Activated T-helper 1 cell treated with anti-CD3 and anti-CD28 coated beads, Interleukin-2, amount 50 U/mL, for 16 hours (primary cell): ENCODE measurements around the gene PANK4.
"Not testable (repeated sequence)": the region's sequence is repeated elsewhere in the genome, so short reads cannot be mapped to it uniquely, and the experiment has no call there.

Source experiments
- DNase-seq, 2 donors: peaks; one replicate each; pipeline ENCODE4 v3.0.0-alpha.2; 2020; ENCODE audit warnings: low read depth in 1 of 2, low spot score in 1 of 2

Gene PANK4

DNA sequence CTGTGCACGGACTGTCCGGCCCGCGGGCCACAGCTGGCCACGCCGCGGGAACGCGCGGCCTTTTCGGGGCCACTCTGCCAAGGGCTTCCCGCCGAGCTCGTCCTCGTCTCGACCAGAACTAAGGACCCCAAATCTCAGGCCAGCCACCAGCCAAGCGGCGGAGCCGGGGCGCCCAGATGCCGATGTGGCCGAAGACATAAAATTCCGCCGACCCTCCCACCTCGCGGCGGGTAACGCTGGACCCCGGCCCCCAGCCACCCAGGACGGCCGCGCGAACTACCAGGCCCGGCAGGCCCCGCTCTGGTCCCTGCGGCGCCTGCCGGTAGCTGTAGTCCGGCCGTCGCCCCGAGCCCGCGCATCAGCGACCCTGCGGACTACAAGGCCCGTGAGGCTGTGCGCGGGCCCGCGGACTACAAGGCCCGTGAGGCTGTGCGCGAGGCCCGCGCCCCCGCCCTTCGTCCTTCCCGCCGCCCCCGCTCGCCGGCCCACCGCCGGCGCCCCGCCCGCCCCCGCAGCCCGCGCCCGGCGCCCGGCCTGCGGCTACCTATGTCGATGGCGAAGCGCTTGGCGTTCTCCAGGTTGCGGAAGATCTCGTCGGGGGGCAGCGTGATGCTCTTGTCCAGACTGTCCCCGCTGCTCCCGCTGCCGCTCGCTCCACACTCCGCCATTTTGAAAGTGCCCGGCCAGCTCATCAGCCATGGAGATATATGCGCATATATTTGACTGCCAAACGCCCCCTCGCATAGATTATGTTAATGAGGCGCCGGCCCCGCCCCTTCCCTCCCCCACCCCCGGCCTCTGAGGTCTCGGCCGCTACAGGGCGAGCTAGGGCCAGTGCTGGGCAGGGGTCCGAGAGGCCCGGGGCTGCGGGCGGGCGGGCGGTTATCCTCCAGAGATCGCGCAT lies at the start of gene PANK4:
TSS of gene PANK4 (minus strand) at position 677 of the 904 bp plus-strand sequence. CDS start at position 668, 9 bp downstream.
- DNase-seq, result peak; percentile 68 to 82

DNA sequence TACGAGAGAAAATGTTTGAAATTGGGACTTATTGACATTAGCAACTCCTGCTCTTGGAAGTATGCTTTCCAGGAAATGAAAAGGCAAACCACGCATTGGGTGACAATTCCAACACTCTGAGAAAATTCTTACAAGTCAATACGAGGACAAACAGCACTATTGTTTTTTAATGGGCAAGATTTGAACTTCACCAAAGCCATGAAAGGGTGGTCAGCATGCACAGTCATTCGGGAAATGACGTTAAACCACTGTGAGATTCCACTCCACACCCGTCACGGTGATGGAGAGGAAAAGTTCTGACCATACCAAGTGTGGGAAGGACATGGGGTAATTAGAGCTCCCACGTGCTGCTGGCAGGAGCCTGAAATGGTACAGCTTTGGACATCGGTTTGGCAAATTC lies 48.0 kb upstream of the PANK4 start:
- DNase-seq, result no peak

- DNase-seq, result no peak
Measured at GRCh38 chr1:2573250-2573920, 47.0 kb upstream of the PANK4 start.

GRCh38 chr1:2571348-2571747 lies 45.0 kb upstream of the PANK4 start:
- DNase-seq, result no peak

- no peak for DNase-seq
Measured at GRCh38 chr1:2570332-2570731, 43.9 kb upstream of the PANK4 start.

DNA sequence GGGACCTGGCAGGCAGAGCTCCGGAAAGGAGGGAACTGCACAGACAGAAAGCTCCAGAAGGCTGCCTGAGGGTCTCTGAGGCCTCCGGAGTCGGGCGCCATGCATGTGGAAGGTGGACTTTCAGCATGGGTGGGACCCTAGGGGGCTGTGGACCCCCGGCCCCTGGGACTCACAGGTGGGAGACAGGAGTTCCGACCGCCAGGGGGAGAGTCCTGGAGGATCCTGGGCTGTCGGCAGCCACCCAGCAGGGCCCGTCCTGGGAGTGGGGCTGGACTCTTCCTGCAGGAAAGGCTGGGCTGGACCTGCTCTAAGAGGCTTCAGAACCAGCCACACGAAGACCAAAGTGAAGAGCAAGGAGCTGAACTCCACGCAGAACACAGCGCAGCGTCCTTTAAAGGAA lies 43.3 kb upstream of the PANK4 start:
- not testable (repeated sequence) for DNase-seq

DNA sequence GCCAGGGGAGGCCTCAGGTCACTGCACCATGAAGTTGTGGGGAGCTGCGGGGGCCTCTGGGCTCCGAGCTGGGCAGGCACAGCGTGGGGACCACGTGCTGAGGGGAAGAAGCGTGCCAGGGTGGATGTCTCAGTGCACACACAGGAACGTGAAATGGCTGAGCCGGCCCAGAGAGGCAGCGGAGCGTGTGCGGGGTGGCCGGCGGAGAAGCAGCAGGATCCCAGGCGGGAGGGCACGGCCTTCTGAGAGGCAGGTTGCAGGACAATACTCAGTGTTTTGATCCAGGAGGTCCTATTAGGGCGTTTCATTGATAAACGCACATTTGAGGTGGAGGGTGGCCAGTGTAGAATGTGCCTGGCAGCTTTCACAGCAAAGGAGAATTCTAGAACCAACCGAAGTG lies 42.7 kb upstream of the PANK4 start:
- no peak for DNase-seq

- DNase-seq, result not testable (repeated sequence)
Measured at GRCh38 chr1:2568187-2568816, 41.9 kb upstream of the PANK4 start.

DNA sequence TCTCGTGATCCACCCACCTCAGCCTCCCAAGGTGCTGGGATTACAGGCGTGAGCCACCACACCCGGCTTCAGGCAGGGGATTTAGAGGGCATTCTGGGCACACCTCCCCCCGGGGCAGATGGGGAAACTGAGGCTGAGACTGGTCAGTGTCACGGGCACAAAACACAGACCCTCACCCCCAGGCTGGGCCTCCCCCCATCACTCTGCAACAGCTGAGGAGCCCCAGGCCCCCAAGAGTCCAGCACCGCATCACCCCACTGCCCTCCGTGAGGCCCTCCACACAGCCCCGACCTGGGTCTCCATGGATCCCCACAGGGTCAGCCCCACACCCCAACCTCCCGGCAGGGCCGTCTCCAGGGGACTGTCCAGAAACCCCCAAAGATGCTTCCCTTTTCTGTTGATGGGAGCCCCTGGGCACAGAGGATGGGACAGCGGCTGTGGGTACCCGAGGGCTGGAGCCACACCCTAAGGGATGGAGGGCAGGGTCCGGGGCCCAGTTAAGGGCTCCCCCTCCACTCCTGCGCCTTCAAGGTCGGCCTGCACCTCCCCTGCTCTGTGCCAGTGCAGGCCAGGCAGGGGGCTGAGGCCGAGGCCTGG lies 40.8 kb upstream of the PANK4 start:
- no peak for DNase-seq

DNA sequence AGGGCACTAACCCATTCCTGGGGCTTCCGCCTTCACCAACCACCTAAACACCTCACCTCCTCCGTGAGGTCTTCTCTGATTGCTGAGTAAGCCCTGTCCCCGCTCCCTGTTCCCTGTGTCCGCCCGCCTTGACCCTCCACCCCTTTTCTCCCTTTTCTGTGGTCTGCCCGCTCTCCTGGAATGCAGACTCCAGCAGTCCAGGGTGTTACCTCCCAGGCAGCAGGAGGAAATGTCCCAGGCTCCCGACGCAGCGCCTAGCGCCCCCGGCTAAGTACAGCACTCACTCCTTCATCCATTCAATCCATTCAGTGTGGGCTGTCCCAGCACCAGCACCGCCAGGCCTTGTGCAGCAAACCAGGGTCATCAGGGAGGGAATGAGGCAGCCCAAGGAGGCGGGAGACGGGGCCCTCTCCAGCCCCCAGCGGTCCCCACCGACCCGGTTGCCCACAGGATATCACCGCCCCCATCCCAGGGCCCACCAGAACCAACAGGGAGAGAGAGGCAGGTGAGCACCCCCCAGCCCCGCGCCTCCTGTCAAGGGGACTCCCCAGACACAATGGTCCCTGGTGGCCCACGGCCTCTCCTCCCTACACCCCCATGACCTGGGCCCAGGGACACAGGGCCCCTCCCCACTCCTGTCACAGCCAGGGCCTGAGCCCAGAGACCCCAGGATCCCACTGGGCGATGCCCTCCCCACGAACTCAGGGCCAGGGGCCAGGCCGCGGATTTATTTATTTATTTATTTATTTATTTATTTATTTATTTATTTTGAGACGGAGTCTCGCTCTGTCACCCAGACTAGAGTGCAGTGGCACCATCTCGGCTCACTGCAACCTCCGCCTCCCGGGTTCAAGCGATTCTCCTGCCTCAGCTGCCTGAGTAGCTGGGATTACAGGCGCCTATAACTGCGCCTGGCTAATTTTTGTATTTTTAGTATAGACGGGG lies 40.0 kb upstream of the PANK4 start:
- DNase-seq, result no peak

DNA sequence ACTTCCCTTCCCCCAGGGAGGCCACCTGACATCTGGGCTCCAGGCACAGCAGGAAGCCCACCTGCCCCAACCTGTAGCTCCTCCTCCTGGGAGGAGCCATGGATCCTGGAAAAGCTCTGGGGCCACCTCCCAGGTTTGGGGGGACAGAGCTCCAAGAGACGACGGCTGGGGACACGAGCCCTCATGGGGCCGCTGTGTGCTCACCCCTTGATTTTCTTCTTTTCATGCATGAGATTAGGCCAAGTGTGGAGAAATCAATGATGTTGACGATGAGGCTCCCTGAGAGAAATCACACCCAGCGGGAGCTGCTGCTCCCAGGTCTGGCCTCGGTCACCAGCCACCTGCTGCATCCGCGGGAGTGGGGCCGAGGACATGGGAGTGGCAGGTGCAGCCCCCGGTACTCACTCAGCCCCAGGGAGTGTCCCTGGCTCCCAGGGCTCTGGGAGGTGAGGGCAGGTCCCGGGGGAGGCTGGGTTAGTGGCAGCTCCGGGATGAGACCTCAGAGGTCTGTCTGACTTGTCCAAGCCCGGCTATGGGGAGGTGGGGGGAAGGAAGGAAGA lies 38.5 kb upstream of the PANK4 start:
- DNase-seq, result no peak

DNA sequence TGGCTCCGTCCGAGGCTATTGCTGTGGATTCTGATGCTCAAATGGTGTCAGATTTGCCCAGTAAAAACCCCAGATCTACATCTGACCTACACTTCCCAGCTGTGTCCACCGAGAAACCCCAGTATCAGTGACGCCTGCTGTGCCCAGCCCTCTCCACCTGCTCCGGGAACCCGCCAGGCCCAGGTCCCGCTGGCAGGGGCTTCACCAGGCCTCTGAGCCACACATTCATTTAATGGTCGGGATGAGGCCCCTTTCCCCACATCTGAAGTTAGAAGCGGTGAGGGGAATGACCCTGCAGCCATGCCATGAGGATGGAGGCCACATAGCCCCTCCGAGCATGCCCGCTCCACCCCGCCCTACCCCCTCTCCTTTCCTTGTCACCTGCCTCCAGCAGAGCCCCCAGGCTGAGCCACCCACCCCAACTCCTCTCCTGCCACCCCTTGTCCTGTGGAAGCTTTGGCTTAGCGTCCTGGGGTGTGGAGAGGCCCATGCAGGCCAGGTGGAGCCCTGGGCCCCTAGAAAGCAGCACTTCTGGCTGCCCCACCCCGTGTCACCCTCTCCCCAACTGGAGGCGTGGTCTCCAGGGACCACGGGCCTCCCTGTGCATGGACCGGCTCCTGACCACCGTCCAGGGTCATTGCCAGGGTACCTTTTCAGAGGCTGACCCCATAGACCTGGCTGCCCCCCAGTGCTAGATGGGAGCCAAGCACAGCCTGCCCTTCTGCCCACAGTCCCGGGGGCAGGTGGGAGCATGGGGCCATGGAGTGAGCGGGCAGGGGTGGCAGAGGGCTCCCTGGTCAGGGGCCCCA lies 37.8 kb upstream of the PANK4 start:
- DNase-seq, result no peak

DNA sequence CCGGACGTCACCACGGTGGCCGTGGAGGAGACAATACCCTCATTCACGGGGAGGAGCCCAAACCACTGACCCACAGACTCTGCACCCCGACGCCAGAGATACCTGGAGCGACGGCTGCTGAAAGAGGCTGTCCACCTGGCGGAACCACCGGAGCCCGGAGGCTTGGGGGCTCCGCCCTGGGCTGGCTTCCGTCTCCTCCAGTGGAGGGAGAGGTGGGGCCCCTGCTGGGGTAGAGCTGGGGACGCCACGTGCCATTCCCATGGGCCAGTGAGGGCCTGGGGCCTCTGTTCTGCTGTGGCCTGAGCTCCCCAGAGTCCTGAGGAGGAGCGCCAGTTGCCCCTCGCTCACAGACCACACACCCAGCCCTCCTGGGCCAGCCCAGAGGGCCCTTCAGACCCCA lies 36.8 kb upstream of the PANK4 start:
- no peak for DNase-seq

DNA sequence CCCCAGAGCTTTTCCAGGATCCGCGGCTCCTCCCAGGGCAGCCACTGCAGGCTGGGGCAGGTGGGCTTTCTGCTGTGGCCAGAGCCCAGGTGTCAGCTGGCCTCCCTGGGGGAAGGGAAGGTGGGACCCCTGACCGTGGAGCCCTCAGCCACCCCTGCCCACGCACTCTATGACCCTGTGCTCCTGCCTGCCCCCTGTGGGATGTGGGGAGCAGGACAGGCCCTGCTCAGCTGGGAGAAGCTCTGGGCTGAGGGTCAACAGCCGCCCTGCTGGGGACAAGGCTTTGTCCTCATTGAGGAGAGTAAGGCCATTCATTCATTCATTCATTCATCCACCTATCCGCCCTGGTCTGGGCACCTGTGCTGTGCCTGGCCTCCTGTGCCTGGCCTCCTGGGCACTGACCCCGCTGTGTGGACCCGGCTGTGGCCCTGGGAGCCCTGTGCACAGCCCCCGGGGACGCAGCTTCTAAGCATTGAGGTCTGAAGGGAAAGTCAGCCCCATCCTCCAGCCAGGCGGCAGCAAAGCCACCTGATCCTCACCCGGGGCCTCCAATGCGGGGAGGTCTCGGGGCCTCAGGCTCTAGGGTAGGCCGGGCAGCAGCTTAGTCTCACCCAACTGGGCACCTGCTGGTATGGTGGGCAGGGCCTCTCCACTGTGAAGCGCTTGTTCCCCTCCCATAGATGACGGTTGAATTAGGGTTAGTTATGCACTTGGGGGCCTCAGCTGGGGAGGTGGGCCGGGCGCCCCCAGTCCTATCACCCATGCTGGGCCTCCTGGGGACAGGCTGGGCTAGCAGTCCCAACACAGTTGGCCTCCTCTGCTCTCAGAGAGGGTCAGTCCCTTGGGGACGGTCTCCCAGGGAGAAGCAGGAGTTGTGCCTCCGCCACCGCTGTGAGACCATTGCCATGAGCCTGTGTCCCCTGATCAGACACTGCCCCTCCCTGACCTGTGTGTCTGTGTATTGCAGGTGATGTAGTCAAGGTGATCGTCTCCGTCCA lies 35.8 kb upstream of the PANK4 start:
- DNase-seq, result no peak

DNA sequence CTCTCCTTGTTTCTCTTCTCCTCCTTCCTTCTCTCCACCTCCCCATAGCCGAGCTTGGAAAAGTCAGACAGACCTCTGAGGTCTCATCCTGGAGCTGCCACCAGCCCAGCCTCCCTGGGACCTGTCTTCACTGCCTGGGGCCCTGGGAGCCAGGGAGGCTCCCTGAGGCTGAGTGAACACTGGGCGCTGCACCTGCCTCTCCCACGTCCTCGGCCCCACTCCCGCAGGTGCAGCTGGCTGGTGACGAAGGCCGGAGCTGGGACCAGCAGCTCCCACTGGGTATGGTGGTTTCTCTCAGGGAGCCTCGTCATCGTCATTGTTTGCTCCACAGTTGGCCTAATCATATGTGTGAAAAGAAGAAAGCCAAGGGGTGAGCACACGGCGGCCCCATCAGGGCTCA lies 35.0 kb upstream of the PANK4 start:
- no peak for DNase-seq

- DNase-seq, result no peak
Measured at GRCh38 chr1:2560299-2561073, 34.1 kb upstream of the PANK4 start.
